Superior temporal gyrus (tissue), 1 donor: ENCODE measurements around the gene DPYSL3.

Experiments used
- DNase-seq: peaks from one replicate; pipeline ENCODE4 v3.0.0-alpha.2; 2016; ENCODE audit errors: extremely low spot score

The DPYSL3 gene

GRCh38 chr5:147472664-147473475 is 37.0 kb downstream of the DPYSL3 start:
- DNase-seq: no peak

- DNase-seq: no peak
Observed at GRCh38 chr5:147467973-147468508, 41.8 kb downstream of the DPYSL3 start.

- DNase-seq: no peak
Observed at GRCh38 chr5:147466360-147466980, 43.4 kb downstream of the DPYSL3 start.

- no peak for DNase-seq
Observed at GRCh38 chr5:147465747-147466146, 44.1 kb downstream of the DPYSL3 start.

GRCh38 chr5:147464211-147464610 is 45.7 kb downstream of the DPYSL3 start:
- DNase-seq: no peak

GRCh38 chr5:147461915-147462314 is 48.0 kb downstream of the DPYSL3 start:
- DNase-seq: no peak

GRCh38 chr5:147460380-147460779 is 49.5 kb downstream of the DPYSL3 start:
- no peak for DNase-seq

- no peak for DNase-seq
Observed at GRCh38 chr5:147458581-147458980, 51.3 kb downstream of the DPYSL3 start.

GRCh38 chr5:147455822-147456450 is 53.9 kb downstream of the DPYSL3 start:
- no peak for DNase-seq

GRCh38 chr5:147454996-147455677 is 54.7 kb downstream of the DPYSL3 start:
- DNase-seq: peak; percentile 52

GRCh38 chr5:147453875-147454814 is 55.7 kb downstream of the DPYSL3 start:
- DNase-seq: peak; percentile 81

GRCh38 chr5:147452165-147452811 is 57.6 kb downstream of the DPYSL3 start:
- no peak for DNase-seq

GRCh38 chr5:147451193-147451592 is 58.7 kb downstream of the DPYSL3 start:
- DNase-seq: no peak

GRCh38 chr5:147450606-147451005 is 59.3 kb downstream of the DPYSL3 start:
- DNase-seq: no peak

- no peak for DNase-seq
Observed at GRCh38 chr5:147448766-147449165, 61.1 kb downstream of the DPYSL3 start.

- peak; percentile 26 for DNase-seq
Observed at GRCh38 chr5:147446523-147446922, 63.3 kb downstream of the DPYSL3 start.

- peak; percentile 21 for DNase-seq
Observed at GRCh38 chr5:147445917-147446316, 64.0 kb downstream of the DPYSL3 start.

- no peak for DNase-seq
Observed at GRCh38 chr5:147445090-147445489, 64.8 kb downstream of the DPYSL3 start.

GRCh38 chr5:147442224-147442623 is 67.6 kb downstream of the DPYSL3 start:
- DNase-seq: no peak

GRCh38 chr5:147441191-147441695 is 68.6 kb downstream of the DPYSL3 start:
- DNase-seq: no peak
